Fibroblast of mammary gland (primary cell): ENCODE results near the gene SPPL3.

Experiments
- DNase-seq: peaks from one replicate; pipeline ENCODE4 v3.0.0-alpha.2; 2010; ENCODE audit warnings: low read depth
- H3K4me3 ChIP-seq: 2 replicates; pipeline ENCODE4 v1.5.1; 2011; ENCODE audit warnings: low read depth, mild to moderate bottlenecking, low read length, moderate library complexity; ENCODE audit not compliant: control insufficient read depth
- TF ChIP-seq, protein P1 (sequence below): conservative IDR thresholded peaks from 2 replicates; pipeline ENCODE4 v1.5.1; 2011; ENCODE audit warnings: low read depth, low read length, inconsistent platforms; ENCODE audit not compliant: control insufficient read depth, insufficient read depth

SPPL3 gene

DNA sequence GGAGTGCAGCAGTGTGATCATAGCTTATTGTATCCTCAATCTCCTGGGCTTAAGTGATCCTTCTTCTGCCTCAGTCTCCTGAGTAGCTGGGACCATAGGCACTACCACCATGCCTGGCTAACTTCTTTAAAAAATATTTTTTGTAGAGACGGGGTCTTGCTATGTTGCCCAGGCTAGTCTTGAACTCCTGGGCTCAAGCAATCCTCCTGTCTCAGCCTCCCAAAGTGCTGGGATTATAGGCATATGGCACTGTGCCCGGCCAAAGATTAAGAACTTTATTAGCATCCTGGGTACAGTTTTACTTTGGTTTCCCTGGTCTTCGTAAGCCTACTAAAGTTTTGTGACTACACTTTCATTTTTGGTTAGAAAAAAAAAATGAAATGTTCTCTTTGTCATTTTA is 94.1 kb downstream of the SPPL3 start:
- DNase-seq: no peak
- H3K4me3 ChIP-seq: no peak overlapping the region
- TF ChIP-seq, protein P1, sequence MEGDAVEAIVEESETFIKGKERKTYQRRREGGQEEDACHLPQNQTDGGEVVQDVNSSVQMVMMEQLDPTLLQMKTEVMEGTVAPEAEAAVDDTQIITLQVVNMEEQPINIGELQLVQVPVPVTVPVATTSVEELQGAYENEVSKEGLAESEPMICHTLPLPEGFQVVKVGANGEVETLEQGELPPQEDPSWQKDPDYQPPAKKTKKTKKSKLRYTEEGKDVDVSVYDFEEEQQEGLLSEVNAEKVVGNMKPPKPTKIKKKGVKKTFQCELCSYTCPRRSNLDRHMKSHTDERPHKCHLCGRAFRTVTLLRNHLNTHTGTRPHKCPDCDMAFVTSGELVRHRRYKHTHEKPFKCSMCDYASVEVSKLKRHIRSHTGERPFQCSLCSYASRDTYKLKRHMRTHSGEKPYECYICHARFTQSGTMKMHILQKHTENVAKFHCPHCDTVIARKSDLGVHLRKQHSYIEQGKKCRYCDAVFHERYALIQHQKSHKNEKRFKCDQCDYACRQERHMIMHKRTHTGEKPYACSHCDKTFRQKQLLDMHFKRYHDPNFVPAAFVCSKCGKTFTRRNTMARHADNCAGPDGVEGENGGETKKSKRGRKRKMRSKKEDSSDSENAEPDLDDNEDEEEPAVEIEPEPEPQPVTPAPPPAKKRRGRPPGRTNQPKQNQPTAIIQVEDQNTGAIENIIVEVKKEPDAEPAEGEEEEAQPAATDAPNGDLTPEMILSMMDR: no peak

DNA sequence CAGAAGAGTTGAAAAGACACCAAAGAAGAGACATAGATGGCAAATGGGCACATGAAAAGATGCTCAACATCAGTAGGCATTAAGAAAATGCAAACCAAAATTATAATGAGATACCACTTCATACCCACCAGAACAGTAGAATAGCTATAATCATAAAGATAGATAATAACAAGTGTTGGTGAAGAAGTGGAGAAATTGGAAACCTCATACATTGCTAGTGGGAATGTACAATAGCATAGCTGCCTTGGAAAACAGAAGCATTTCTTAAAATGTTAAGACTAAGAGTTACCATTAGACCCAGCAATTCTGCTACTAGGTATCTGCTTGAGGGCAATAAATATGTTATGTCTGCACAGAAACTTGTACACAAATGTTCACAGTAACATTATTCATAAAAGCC is 99.7 kb downstream of the SPPL3 start:
- H3K4me3 ChIP-seq: no peak overlapping the region
- DNase-seq: no peak
- TF ChIP-seq, protein P1: no peak

GRCh38 chr12:120801146-120801545 is 103.0 kb downstream of the SPPL3 start:
- DNase-seq: no peak
- no peak overlapping the region for H3K4me3 ChIP-seq
- TF ChIP-seq, protein P1: no peak

DNA sequence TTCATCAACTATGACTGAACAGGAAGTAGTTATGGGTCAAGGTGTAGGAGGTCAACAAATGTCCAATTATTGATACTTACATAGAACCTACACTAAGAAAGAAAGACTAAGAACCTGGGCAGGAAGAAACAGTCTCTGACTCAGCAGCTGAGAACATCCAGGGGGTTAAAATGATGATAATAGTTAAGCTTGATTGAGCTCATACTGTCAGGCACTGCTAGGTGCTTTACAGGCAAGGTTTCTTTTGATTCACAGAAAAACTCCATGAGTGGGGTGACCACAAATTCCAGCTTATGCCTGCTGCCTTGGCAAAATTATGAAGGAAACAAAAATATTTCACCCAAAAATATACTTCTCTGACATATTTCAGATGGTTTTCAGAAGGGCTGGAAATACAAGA is 103.5 kb downstream of the SPPL3 start:
- no peak for DNase-seq
- no peak overlapping the region for H3K4me3 ChIP-seq
- TF ChIP-seq, protein P1: no peak

- no peak for DNase-seq
- TF ChIP-seq, protein P1: no peak
- H3K4me3 ChIP-seq: no peak overlapping the region
Observed at GRCh38 chr12:120799243-120800045, 104.7 kb downstream of the SPPL3 start.

GRCh38 chr12:120798696-120799095 is 105.5 kb downstream of the SPPL3 start:
- DNase-seq: no peak
- TF ChIP-seq, protein P1: no peak
- no peak overlapping the region for H3K4me3 ChIP-seq
